ENCODE measurements around the gene CCL15.

The CCL15 gene

GRCh38 chr17:35949401-35949800, 52.0 kb downstream of the CCL15 start:
- in situ Hi-C loops (cut with MboI; ENCODE audit: low sequenced_read_pairs) = no loop called here

- in situ Hi-C loops (cut with MboI; ENCODE audit: low sequenced_read_pairs) = no loop called here
Observed at GRCh38 chr17:35948092-35948491, 53.3 kb downstream of the CCL15 start.

Data from HL-60/S4 treated with phorbol 12-myristate 13-acetate at 8.2 ng/mL for 4 days and 3 days (cell line).